HepG2 (cell line): Measurements from ENCODE around the gene ZC3H7B. TPM values are rescaled to one million over a fixed set of nuclear protein-coding genes. Genes with fewer than 3 reads are reported as not detected.

Experiments
- CREM ChIP-seq, 2 experiments: sonication (generic) in 1 of 2; formaldehyde crosslinking in 1 of 2; IDR thresholded peaks; 2 replicates each; pipeline versions ENCODE4 v1.4.0 to v1.6.1; 2016 to 2020; ENCODE audit warnings: antibody characterized with exemption in 1 of 2, mild to moderate bottlenecking in 1 of 2, missing genetic modification reagents in 1 of 2
- FOXA3 ChIP-seq: IDR thresholded peaks from 2 replicates; pipeline ENCODE4 v1.6.1; 2016; ENCODE audit warnings: missing genetic modification reagents, missing compliant biosample characterization
- MAZ ChIP-seq, 2 experiments: sonication (generic) in 1 of 2; formaldehyde crosslinking in 1 of 2; IDR thresholded peaks; 2 replicates each; pipeline versions ENCODE4 v1.5.0 to v1.6.1; 2012 to 2020; ENCODE audit warnings: low read depth in 2 of 2, mild to moderate bottlenecking in 2 of 2, borderline replicate concordance in 1 of 2, improper control_type of control experiment in 1 of 2, low read length in 1 of 2, missing genetic modification reagents in 1 of 2, moderate library complexity in 1 of 2
- PAXIP1 ChIP-seq: sonication (generic); formaldehyde crosslinking; conservative IDR thresholded peaks from 2 replicates; pipeline ENCODE4 v1.4.0; 2020; ENCODE audit warnings: mild to moderate bottlenecking, missing genetic modification reagents, moderate library complexity
- RFX5 ChIP-seq: IDR thresholded peaks from 2 replicates; pipeline ENCODE4 v1.6.1; 2011; ENCODE audit warnings: low read depth, low read length, improper control_type of control experiment
- THYN1 ChIP-seq: sonication (generic); formaldehyde crosslinking; IDR thresholded peaks from 2 replicates; pipeline ENCODE4 v1.8.1; 2023; ENCODE audit warnings: low read depth, mild to moderate bottlenecking, moderate library complexity, missing genetic modification reagents, borderline replicate concordance
- YY1 ChIP-seq: IDR thresholded peaks from 2 replicates; pipeline ENCODE4 v1.6.1; 2011; ENCODE audit warnings: low read length, low read depth, moderate library complexity, mild to moderate bottlenecking; ENCODE audit not compliant: insufficient read depth, insufficient replicate concordance
- ZBTB20 ChIP-seq: sonication (generic); formaldehyde crosslinking; IDR thresholded peaks from 2 replicates; pipeline ENCODE4 v1.8.1; 2023; ENCODE audit warnings: missing genetic modification reagents, low read depth, mild to moderate bottlenecking, borderline replicate concordance
- ZMYM3 ChIP-seq: sonication (generic); formaldehyde crosslinking; IDR thresholded peaks from 2 replicates; pipeline ENCODE4 v1.5.1; 2020; ENCODE audit warnings: mild to moderate bottlenecking, missing genetic modification reagents
- ZNF121 ChIP-seq: sonication (generic); formaldehyde crosslinking; IDR thresholded peaks from 2 replicates; pipeline ENCODE4 v1.5.0; 2020; ENCODE audit warnings: mild to moderate bottlenecking, missing genetic modification reagents
- ZNF550 ChIP-seq: sonication (generic); formaldehyde crosslinking; IDR thresholded peaks from 2 replicates; pipeline ENCODE4 v1.4.0; 2020; ENCODE audit warnings: mild to moderate bottlenecking, missing genetic modification reagents, borderline replicate concordance
- ZNF552 ChIP-seq: sonication (generic); formaldehyde crosslinking; IDR thresholded peaks from 2 replicates; pipeline ENCODE4 v1.9.0; 2022; ENCODE audit warnings: missing genetic modification reagents, mild to moderate bottlenecking, borderline replicate concordance
- ZNF816 ChIP-seq: sonication (generic); formaldehyde crosslinking; IDR thresholded peaks from 2 replicates; pipeline ENCODE4 v1.8.0; 2022; ENCODE audit warnings: missing genetic modification reagents, mild to moderate bottlenecking, borderline replicate concordance
- polyA plus RNA-seq, 8 experiments: library from polyadenylated mRNA; depleted of rRNA in 3 of 8; stranded (reverse) in 7 of 8; unstranded in 1 of 8; fragments of >200 nt; fragmentation: Illumina TruSeq in 4 of 8; extraction: Trizol in 4 of 8; gene quantifications; 2 replicates each; pipeline versions ENCODE4 v1.2.1 to v1.2.3, GENCODE V29; 2011 to 2016; ENCODE audit warnings: low read depth in 4 of 8, missing spikeins in 1 of 8, mixed read lengths in 1 of 8; ENCODE audit not compliant: insufficient read depth in 1 of 8
- total RNA-seq, 5 experiments: library from RNA; depleted of rRNA; stranded (reverse); fragments of >200 nt; fragmentation: Illumina TruSeq; extraction: Trizol; gene quantifications; 2 replicates each; pipeline ENCODE4 v1.2.3, GENCODE V29; 2016; ENCODE audit warnings: low read depth in 1 of 5
- TF ChIP-seq, protein P1 (sequence below), 2 experiments: fragments of 450-650 bp in 1 of 2; sonication (generic) in 1 of 2; formaldehyde crosslinking in 1 of 2; IDR thresholded peaks; 2 replicates each; pipeline versions ENCODE4 v1.6.1 to v1.8.0; 2016 to 2022; ENCODE audit warnings: antibody characterized with exemption in 1 of 2, mild to moderate bottlenecking in 1 of 2, missing genetic modification reagents in 1 of 2

Gene ZC3H7B
- total and polyA plus RNA-seq, 2 of the 13 experiments (the other 11 are each of a cell fraction or from before 2014, with no cell fraction given), result 26.4 to 37.2 TPM

DNA sequence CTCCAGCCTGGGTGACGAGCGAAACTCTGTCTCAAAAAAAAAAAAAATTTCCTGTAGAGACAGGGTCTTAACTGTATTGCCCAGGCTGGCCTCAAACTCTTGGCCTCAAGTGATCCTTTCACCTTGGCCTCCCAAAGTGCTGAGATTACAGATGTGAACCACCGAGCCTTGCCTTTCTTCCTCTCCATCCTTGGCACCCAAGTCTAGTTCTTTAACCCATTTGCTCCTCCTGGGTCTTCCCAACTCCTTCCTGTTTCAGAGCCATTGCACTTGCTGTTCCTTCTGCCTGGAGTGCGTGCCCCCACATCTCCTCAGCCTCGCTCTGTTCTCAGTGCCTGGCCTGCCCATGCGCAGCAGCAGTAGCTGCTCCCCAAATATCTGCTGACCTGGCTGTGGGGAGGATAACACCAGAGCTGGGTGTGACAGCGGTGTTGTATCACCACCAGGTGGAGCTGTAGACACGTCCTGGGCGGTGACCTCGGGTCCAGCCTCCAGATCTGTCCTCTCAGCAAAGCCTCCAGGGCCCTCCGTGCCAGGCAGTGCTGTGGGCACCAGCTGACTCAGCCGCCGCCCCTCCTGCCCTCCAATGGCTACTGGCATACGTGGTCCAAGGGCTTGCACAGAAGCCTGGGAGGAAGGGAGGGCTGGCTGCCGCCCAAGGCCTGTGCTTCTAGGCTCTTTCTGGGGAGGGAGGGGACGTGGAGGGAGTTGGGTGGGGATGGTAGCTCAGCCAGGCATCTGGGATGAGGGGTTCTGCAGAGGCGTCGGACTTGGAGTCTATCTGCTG is 102.4 kb downstream of the ZC3H7B start (continued):
- TF ChIP-seq FOXA3 (CRISPR knock-in tag), result peak; percentile 61
- TF ChIP-seq THYN1 (CRISPR knock-in tag), result no peak
- TF ChIP-seq, protein P1, sequence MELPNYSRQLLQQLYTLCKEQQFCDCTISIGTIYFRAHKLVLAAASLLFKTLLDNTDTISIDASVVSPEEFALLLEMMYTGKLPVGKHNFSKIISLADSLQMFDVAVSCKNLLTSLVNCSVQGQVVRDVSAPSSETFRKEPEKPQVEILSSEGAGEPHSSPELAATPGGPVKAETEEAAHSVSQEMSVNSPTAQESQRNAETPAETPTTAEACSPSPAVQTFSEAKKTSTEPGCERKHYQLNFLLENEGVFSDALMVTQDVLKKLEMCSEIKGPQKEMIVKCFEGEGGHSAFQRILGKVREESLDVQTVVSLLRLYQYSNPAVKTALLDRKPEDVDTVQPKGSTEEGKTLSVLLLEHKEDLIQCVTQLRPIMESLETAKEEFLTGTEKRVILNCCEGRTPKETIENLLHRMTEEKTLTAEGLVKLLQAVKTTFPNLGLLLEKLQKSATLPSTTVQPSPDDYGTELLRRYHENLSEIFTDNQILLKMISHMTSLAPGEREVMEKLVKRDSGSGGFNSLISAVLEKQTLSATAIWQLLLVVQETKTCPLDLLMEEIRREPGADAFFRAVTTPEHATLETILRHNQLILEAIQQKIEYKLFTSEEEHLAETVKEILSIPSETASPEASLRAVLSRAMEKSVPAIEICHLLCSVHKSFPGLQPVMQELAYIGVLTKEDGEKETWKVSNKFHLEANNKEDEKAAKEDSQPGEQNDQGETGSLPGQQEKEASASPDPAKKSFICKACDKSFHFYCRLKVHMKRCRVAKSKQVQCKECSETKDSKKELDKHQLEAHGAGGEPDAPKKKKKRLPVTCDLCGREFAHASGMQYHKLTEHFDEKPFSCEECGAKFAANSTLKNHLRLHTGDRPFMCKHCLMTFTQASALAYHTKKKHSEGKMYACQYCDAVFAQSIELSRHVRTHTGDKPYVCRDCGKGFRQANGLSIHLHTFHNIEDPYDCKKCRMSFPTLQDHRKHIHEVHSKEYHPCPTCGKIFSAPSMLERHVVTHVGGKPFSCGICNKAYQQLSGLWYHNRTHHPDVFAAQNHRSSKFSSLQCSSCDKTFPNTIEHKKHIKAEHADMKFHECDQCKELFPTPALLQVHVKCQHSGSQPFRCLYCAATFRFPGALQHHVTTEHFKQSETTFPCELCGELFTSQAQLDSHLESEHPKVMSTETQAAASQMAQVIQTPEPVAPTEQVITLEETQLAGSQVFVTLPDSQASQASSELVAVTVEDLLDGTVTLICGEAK (IDR thresholded peaks at IDR 0.05), result no peak
- TF ChIP-seq, protein P1 (CRISPR knock-in tag; IDR thresholded peaks at IDR 0.05), result no peak
- TF ChIP-seq RFX5, result no peak
- TF ChIP-seq ZBTB20 (CRISPR knock-in tag), result 0 out of 2 replicates have a peak, but pooled peaks have one; percentile 68
- no peak; the same call in 1 of the 2 replicates for TF ChIP-seq MAZ (IDR thresholded peaks at IDR 0.05; ENCODE audit: borderline replicate concordance, low read depth, low read length)
- peak; percentile 59; the same call in 1 of the 2 replicates for TF ChIP-seq MAZ (CRISPR knock-in tag; IDR thresholded peaks at IDR 0.05; ENCODE audit: low read depth)
- no peak for TF ChIP-seq ZNF550
- TF ChIP-seq PAXIP1 (CRISPR knock-in tag), result no peak
- TF ChIP-seq ZMYM3 (CRISPR knock-in tag), result peak; percentile 92
- peak; percentile 29 for TF ChIP-seq YY1
- TF ChIP-seq CREM (IDR thresholded peaks at IDR 0.05), result no peak
- no peak for TF ChIP-seq CREM (CRISPR knock-in tag; IDR thresholded peaks at IDR 0.05)
- TF ChIP-seq ZNF121 (CRISPR knock-in tag), result no peak
- no peak for TF ChIP-seq ZNF816 (CRISPR knock-in tag)
- TF ChIP-seq ZNF552 (CRISPR knock-in tag), result no peak
